A549 (cell line): ENCODE results near the gene DHX16. TPM values are rescaled to one million over a fixed set of nuclear protein-coding genes. Genes with fewer than 3 reads are reported as not detected.
"Not testable (repeated sequence)": the region's sequence is repeated elsewhere in the genome, so short reads cannot be mapped to it uniquely, and the experiment has no call there.

Source experiments
- ATAC-seq, 2 experiments: fragments of 200-7000 bp in 1 of 2; fragments of >200 bp in 1 of 2; cut with Nextera tagmentation in 1 of 2; cut with Tn5 transposase in 1 of 2; 3 replicates each; pipeline versions ENCODE4 v1.8.0 to v1.9.1; 2018 to 2020; ENCODE audit warnings: mild to moderate bottlenecking in 1 of 2, moderate library complexity in 1 of 2
- CTCF ChIA-PET: fragments of 300-600 bp; sonication (Branson Sonifier 250); formaldehyde crosslinking; extraction: SDS; loops from one replicate; lab custom pipeline; 2021; ENCODE audit warnings: antibody characterized with exemption, inconsistent platforms; lab: Yijun Ruan, JAX
- POLR2A ChIA-PET: fragments of 350-600 bp; formaldehyde crosslinking; extraction: SDS; loops from one replicate; lab custom pipeline; 2021; ENCODE audit warnings: antibody characterized with exemption, inconsistent platforms; lab: Yijun Ruan, JAX
- DNase-seq, 2 experiments: peaks; one replicate each; pipeline versions ENCODE4 v3.0.0 to v3.0.0-alpha.2; 2011 to 2016; ENCODE audit warnings: low read depth in 1 of 2, low spot score in 1 of 2
- FAIRE-seq: peaks from 2 replicates; lab custom pipeline; 2011; peaks lifted over from hg19 to GRCh38; lab: Jason Lieb, UNC
- H3K27ac ChIP-seq, 2 experiments: fragments of >200 bp; sonication (Bioruptor Twin); formaldehyde crosslinking; 3 replicates each; pipeline ENCODE4 v1.5.1; 2016 to 2017
- H3K4me1 ChIP-seq: fragments of >200 bp; sonication (Bioruptor Twin); formaldehyde crosslinking; 3 replicates; pipeline ENCODE4 v1.6.1; 2016
- H3K4me2 ChIP-seq: fragments of >200 bp; sonication (Bioruptor Twin); formaldehyde crosslinking; 3 replicates; pipeline ENCODE4 v1.6.1; 2016
- H3K4me3 ChIP-seq: fragments of >200 bp; sonication (Bioruptor Twin); formaldehyde crosslinking; 3 replicates; pipeline ENCODE4 v1.5.1; 2016
- H3K9me3 ChIP-seq: fragments of >200 bp; sonication (Bioruptor Twin); formaldehyde crosslinking; 3 replicates; pipeline ENCODE4 v1.6.1; 2016
- BCL3 ChIP-seq: fragments of >200 bp; sonication (Bioruptor Twin); formaldehyde crosslinking; IDR thresholded peaks from 3 replicates; pipeline ENCODE4 v1.6.1; 2016
- CBX2 ChIP-seq: fragments of 200-600 bp; sonication (generic); IDR thresholded peaks from 2 replicates; pipeline ENCODE4 v1.6.1; 2016; ENCODE audit warnings: low read depth, mild to moderate bottlenecking, borderline replicate concordance
- CHD4 ChIP-seq: fragments of 200-600 bp; sonication (generic); IDR thresholded peaks from 2 replicates; pipeline ENCODE4 v1.6.1; 2016; ENCODE audit warnings: antibody characterized with exemption, mild to moderate bottlenecking, borderline replicate concordance
- CTCF ChIP-seq: fragments of >200 bp; sonication (Bioruptor Twin); formaldehyde crosslinking; IDR thresholded peaks from 3 replicates; pipeline ENCODE4 v1.5.1; 2016
- EHF ChIP-seq: fragments of 250-450 bp; sonication (Bioruptor Pico); IDR thresholded peaks from 2 replicates; pipeline ENCODE4 v1.5.0; 2020; ENCODE audit warnings: mild to moderate bottlenecking
- EHMT2 ChIP-seq: fragments of 200-600 bp; sonication (generic); IDR thresholded peaks from 2 replicates; pipeline ENCODE4 v1.6.1; 2016; ENCODE audit warnings: antibody characterized with exemption, low read depth, mild to moderate bottlenecking, moderate library complexity
- ELK1 ChIP-seq: fragments of 150-350 bp; IDR thresholded peaks from 2 replicates; pipeline ENCODE4 v1.6.1; 2014; ENCODE audit warnings: low read depth, mild to moderate bottlenecking, low read length
- ESRRA ChIP-seq: fragments of 150-350 bp; IDR thresholded peaks from 2 replicates; pipeline ENCODE4 v1.6.1; 2014; ENCODE audit warnings: mild to moderate bottlenecking, low read length, borderline replicate concordance
- FOSB ChIP-seq: fragments of 250-450 bp; sonication (Bioruptor Pico); IDR thresholded peaks from 2 replicates; pipeline ENCODE4 v1.5.0; 2020; ENCODE audit warnings: mild to moderate bottlenecking, moderate library complexity
- FOXS1 ChIP-seq: fragments of 250-450 bp; sonication (Bioruptor Pico); IDR thresholded peaks from 2 replicates; pipeline ENCODE4 v1.5.0; 2020; ENCODE audit warnings: mild to moderate bottlenecking, moderate library complexity
- HDAC2 ChIP-seq: fragments of 200-600 bp; sonication (generic); IDR thresholded peaks from 2 replicates; pipeline ENCODE4 v1.6.1; 2016
- HEYL ChIP-seq: fragments of 250-450 bp; sonication (Bioruptor Pico); IDR thresholded peaks from 2 replicates; pipeline ENCODE4 v1.8.0; 2021; ENCODE audit warnings: mild to moderate bottlenecking, moderate library complexity
- HOXB13 ChIP-seq: fragments of 250-450 bp; sonication (Bioruptor Pico); IDR thresholded peaks from 2 replicates; pipeline ENCODE4 v1.5.0; 2020; ENCODE audit warnings: low read depth, mild to moderate bottlenecking, moderate library complexity
- HOXB5 ChIP-seq: fragments of 250-450 bp; sonication (Bioruptor Pico); IDR thresholded peaks from 2 replicates; pipeline ENCODE4 v1.5.0; 2020; ENCODE audit warnings: mild to moderate bottlenecking, moderate library complexity
- JUNB ChIP-seq: fragments of >200 bp; sonication (Bioruptor Twin); formaldehyde crosslinking; IDR thresholded peaks from 2 replicates; pipeline ENCODE4 v1.6.1; 2016
- KDM1A ChIP-seq: fragments of 200-600 bp; sonication (generic); IDR thresholded peaks from 2 replicates; pipeline ENCODE4 v1.6.1; 2016; ENCODE audit warnings: low read depth, mild to moderate bottlenecking
- NPAS2 ChIP-seq: fragments of 250-450 bp; sonication (Bioruptor Pico); IDR thresholded peaks from 2 replicates; pipeline ENCODE4 v1.8.0; 2022; ENCODE audit warnings: mild to moderate bottlenecking, moderate library complexity, borderline replicate concordance
- NR3C1 ChIP-seq: fragments of >200 bp; sonication (Bioruptor Twin); formaldehyde crosslinking; IDR thresholded peaks from 3 replicates; pipeline ENCODE4 v1.6.1; 2017
- PHF8 ChIP-seq: fragments of 200-600 bp; sonication (generic); IDR thresholded peaks from 2 replicates; pipeline ENCODE4 v1.6.1; 2016; ENCODE audit warnings: low read depth, mild to moderate bottlenecking, antibody characterized with exemption, moderate library complexity, borderline replicate concordance
- RCOR1 ChIP-seq: fragments of 150-350 bp; IDR thresholded peaks from 2 replicates; pipeline ENCODE4 v1.6.1; 2014; ENCODE audit warnings: antibody characterized with exemption, low read length, low read depth
- RFX5 ChIP-seq: fragments of 450-650 bp; IDR thresholded peaks from 2 replicates; pipeline ENCODE4 v1.7.1; 2014; ENCODE audit warnings: antibody characterized with exemption, mild to moderate bottlenecking, moderate library complexity
- SREBF2 ChIP-seq: fragments of 450-650 bp; IDR thresholded peaks from 2 replicates; pipeline ENCODE4 v1.6.1; 2014; ENCODE audit warnings: mild to moderate bottlenecking, moderate library complexity
- TP53 ChIP-seq: fragments of 250-450 bp; sonication (Bioruptor Pico); IDR thresholded peaks from 2 replicates; pipeline ENCODE4 v1.5.0; 2021; ENCODE audit warnings: mild to moderate bottlenecking, moderate library complexity
- ZFP36 ChIP-seq: fragments of 450-650 bp; IDR thresholded peaks from 2 replicates; pipeline ENCODE4 v1.6.1; 2014; ENCODE audit warnings: borderline replicate concordance; ENCODE audit not compliant: partially characterized antibody
- ZNF302 ChIP-seq: fragments of 250-450 bp; sonication (Bioruptor Pico); IDR thresholded peaks from 2 replicates; pipeline ENCODE4 v1.9.0; 2021; ENCODE audit warnings: inconsistent platforms, mild to moderate bottlenecking, moderate library complexity
- WGBS: methylation state at CpG from one replicate; pipeline ENCODE4 v1.1.6; 2017; ENCODE audit errors: missing lambda C conversion rate; 5-methylcytosine and 5-hydroxymethylcytosine counted together
- polyA plus RNA-seq, 4 experiments: library from polyadenylated mRNA; depleted of rRNA in 3 of 4; stranded (reverse); fragments of >200 nt; fragmentation: RNase III in 1 of 4; extraction: RNeasy Plus Mini Kit Qiagen cat#74134 plus additional on column Dnase treatment in 1 of 4; gene quantifications; 2 replicates in 3 of 4; 3 replicates in 1 of 4; pipeline ENCODE4 v1.2.3, GENCODE V29; 2011 to 2017
- TF ChIP-seq, protein P1 (sequence below): fragments of 450-650 bp; IDR thresholded peaks from 2 replicates; pipeline ENCODE4 v1.6.1; 2014; ENCODE audit warnings: antibody characterized with exemption
- TF ChIP-seq, protein P2 (sequence below): IDR thresholded peaks from 2 replicates; pipeline ENCODE4 v1.6.1; 2012
- TF ChIP-seq, protein P3 (sequence below): IDR thresholded peaks from 2 replicates; pipeline ENCODE4 v1.6.1; 2012; ENCODE audit warnings: low read depth, borderline replicate concordance

DHX16 gene
- polyA plus RNA-seq, 2 of the 4 experiments (the other 2 are of a cell fraction) = 31.6 TPM

DNA sequence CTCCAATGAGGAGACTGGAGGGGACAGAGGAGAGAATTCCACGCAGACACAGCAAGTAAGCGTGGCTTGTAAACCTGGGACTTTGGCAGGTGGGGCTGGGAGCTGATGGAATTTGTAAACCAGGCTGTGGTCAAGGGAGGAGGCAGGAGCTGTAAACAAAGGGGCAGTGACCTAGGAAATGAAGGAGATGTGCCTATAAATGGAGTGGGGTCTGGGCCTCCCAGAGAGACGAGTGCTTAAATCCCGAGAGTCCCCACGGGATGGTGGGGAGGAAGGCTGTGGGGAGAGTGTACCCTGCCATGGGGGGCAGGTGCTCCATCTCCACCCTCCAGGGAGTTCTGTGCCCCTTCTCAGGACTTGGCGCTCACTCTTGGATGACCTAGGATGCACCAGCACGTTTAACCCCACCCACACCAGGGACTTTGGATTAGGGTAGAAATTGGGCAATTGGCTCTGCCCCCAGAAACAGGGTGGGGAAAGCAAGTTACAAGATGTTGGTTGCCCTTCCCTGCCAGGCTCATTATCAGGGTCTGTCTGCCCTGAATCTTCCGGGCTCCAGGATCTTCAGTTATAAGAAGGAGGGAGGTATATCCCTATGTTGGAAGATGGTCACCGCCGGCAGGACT is 4.0 kb upstream of the DHX16 start:
- no peak for DNase-seq
- no peak for ATAC-seq
- Histone ChIP-seq H3K4me1 (peaks cover 20% of the 10 kb centered on the region), H3K4me3 (no peak overlapping the region), H3K4me2 (no peak overlapping the region), H3K9me3 (no peaks in the 10 kb centered on the region), H3K27ac (no peak overlapping the region)
- ChIA-PET CTCF (interaction anchor here (0.9 to 17.1 kb wide), 3 partner anchors 13 to 403 kb away, joined by 3 to 539 read pairs (median 84); partner anchors contain the start of genes MDC1, NRM and TUBB), POLR2A (interaction anchor here (0.6 kb wide), 1 partner anchor 18 kb away, joined by 4 read pairs; no protein-coding TSS in a partner anchor)
- TF ChIP-seq ELK1 (no peak), ESRRA (no peak), HOXB5 (CRISPR knock-in tag) (no peak), RCOR1 (no peak), CTCF (no peak), EHMT2 (no peak), FOSB (CRISPR knock-in tag) (no peak), CHD4 (no peak), BCL3 (no peak), SREBF2 (no peak), RFX5 (no peak), HDAC2 (no peak), KDM1A (no peak)
- TF ChIP-seq, protein P1, sequence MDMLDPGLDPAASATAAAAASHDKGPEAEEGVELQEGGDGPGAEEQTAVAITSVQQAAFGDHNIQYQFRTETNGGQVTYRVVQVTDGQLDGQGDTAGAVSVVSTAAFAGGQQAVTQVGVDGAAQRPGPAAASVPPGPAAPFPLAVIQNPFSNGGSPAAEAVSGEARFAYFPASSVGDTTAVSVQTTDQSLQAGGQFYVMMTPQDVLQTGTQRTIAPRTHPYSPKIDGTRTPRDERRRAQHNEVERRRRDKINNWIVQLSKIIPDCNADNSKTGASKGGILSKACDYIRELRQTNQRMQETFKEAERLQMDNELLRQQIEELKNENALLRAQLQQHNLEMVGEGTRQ = no peak
- FAIRE-seq = no peak
- WGBS = 86% methylated on average over 8 of the region's 10 CpGs

DNA sequence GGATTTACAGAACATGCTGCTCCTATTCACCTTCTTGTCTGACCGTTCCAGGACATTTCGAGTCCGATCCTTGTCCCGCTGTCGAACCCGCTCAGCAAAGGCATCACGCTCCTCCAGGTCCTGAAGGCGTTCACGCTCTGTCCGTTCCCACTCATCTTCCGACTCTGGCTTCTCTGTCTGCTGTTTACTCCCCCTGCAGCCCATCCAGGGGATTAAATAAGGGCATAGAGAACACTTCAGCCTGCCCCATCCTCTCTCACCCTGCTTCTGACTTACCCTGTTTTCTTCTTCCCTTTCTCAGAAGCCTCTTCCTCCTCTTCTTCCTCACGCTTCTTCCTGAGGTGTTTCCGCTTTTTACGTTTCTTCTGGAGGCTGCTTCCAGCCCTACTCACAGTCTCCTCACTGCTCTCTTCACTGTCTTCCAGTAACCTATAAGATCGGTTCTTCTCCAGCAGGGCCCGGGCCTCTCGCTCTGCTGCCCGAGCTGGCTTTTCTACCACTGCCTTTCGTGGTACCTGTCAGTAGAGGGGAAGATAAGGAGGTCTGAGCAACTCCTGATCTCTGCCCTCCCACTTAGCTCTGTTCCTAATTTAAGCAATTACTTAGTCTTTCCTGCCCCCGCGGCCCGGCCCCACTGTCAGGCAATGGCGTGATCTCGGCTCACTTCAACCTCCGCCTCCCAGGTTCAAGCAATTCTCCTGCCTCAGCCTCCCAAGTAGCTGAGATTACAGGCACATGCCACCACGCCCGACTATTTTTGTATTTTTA is 1.9 kb downstream of the DHX16 start:
- peak; percentile 57 to 59; a peak in 4 of 6 replicates for ATAC-seq
- CTCF ChIA-PET = interaction anchor here (0.7 to 17.1 kb wide), 5 partner anchors 10 to 189 kb away, joined by 3 to 539 read pairs (median 9); partner anchors contain the start of genes MDC1 and TUBB
- H3K9me3 ChIP-seq = no peaks in the 10 kb centered on the region
- H3K4me3 ChIP-seq = no peak overlapping the region
- POLR2A ChIA-PET = no interaction called here
- no peak for FAIRE-seq
- H3K27ac ChIP-seq = no peak overlapping the region
- 87% methylated on average over 27 of the region's 27 CpGs for WGBS
- TF ChIP-seq NR3C1 = no peak
- TF ChIP-seq FOXS1 (CRISPR knock-in tag) = no peak
- no peak for TF ChIP-seq PHF8
- TF ChIP-seq NPAS2 (CRISPR knock-in tag) = no peak
- TF ChIP-seq EHF (CRISPR knock-in tag) = no peak
- no peak for TF ChIP-seq ESRRA
- TF ChIP-seq FOSB (CRISPR knock-in tag) = no peak
- no peak for TF ChIP-seq HEYL (CRISPR knock-in tag)
- no peak for TF ChIP-seq SREBF2
- TF ChIP-seq ZNF302 (CRISPR knock-in tag) = no peak
- no peak for TF ChIP-seq TP53 (CRISPR knock-in tag)
- TF ChIP-seq ZFP36 = no peak
- TF ChIP-seq, protein P2, sequence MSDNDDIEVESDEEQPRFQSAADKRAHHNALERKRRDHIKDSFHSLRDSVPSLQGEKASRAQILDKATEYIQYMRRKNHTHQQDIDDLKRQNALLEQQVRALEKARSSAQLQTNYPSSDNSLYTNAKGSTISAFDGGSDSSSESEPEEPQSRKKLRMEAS = no peak
- no peak for TF ChIP-seq RCOR1
- TF ChIP-seq HOXB5 (CRISPR knock-in tag) = no peak
- TF ChIP-seq, protein P3, sequence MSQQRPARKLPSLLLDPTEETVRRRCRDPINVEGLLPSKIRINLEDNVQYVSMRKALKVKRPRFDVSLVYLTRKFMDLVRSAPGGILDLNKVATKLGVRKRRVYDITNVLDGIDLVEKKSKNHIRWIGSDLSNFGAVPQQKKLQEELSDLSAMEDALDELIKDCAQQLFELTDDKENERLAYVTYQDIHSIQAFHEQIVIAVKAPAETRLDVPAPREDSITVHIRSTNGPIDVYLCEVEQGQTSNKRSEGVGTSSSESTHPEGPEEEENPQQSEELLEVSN = no peak
- no peak for TF ChIP-seq CBX2
- no peak for TF ChIP-seq JUNB
- TF ChIP-seq HOXB13 = no peak
- H3K4me1 ChIP-seq = peaks cover 7% of the 10 kb centered on the region; the same call in 1 of the 3 replicates
- no peak for DNase-seq
- peak overlapping the region; percentile 85 for H3K4me2 ChIP-seq

DNA sequence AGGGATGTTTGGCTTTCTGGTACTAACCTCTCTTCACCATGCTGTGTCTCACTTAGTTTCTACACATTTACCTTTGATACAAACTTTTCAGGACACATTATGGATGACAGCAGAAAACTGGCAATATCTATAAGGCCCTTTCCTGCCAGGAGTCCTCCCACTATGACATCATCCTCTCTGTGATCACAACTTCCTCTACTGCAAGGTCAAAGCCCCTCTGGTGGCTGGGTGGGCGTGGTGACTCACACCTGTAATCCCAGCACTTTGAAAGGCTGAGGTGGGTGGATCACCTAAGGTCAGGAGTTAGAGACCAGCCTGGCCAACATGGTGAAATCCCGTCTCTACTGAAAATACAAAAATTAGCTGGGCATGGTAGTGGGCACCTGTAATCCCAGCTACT is 6.5 kb downstream of the DHX16 start:
- CTCF ChIA-PET = interaction anchor here (1.3 to 1.9 kb wide), 2 partner anchors 13 to 56 kb away, joined by 5 to 12 read pairs; no protein-coding TSS in a partner anchor
- POLR2A ChIA-PET, ATAC-seq, DNase-seq, H3K9me3 ChIP-seq, H3K4me1 ChIP-seq, H3K4me3 ChIP-seq, FAIRE-seq, H3K27ac ChIP-seq, H3K4me2 ChIP-seq: not testable (repeated sequence)
- 75% methylated on average over 2 of the region's 2 CpGs for WGBS
